Endodermal cell (in vitro differentiated cells): Measurements from ENCODE around the gene PTN. TPM values are rescaled to one million over a fixed set of nuclear protein-coding genes. Genes with fewer than 3 reads are reported as not detected.

Source experiments
- DNase-seq: peaks from one replicate; pipeline ENCODE4 v3.0.0-alpha.2; 2017
- H3K27ac ChIP-seq: 2 replicates; pipeline ENCODE4 v1.5.1; 2013; ENCODE audit warnings: mild to moderate bottlenecking, low read depth, low read length, moderate library complexity
- H3K27me3 ChIP-seq: 2 replicates; pipeline ENCODE4 v1.6.1; 2013; ENCODE audit warnings: mild to moderate bottlenecking, low read length, moderate library complexity; ENCODE audit not compliant: insufficient read depth, control insufficient read depth, poor library complexity, severe bottlenecking
- H3K36me3 ChIP-seq: 2 replicates; pipeline ENCODE4 v1.7.0; 2013; ENCODE audit warnings: mild to moderate bottlenecking, low read length, moderate library complexity; ENCODE audit not compliant: control insufficient read depth, insufficient read depth
- H3K4me1 ChIP-seq: one replicate; pipeline ENCODE4 v1.7.0; 2013; ENCODE audit warnings: low read length; ENCODE audit not compliant: control insufficient read depth, insufficient read depth
- H3K4me3 ChIP-seq: 2 replicates; pipeline ENCODE4 v1.5.1; 2013; ENCODE audit warnings: mild to moderate bottlenecking, low read length, moderate library complexity
- H3K9ac ChIP-seq: 2 replicates; pipeline ENCODE4 v1.6.1; 2013; ENCODE audit warnings: mild to moderate bottlenecking, low read length, moderate library complexity; ENCODE audit not compliant: poor library complexity, severe bottlenecking; ENCODE audit errors: extremely low read depth
- H3K9me3 ChIP-seq: 2 replicates; pipeline ENCODE4 v1.6.1; 2013; ENCODE audit warnings: mild to moderate bottlenecking, low read length, moderate library complexity; ENCODE audit not compliant: control insufficient read depth
- H3K27ac Mint-ChIP-seq: 2 replicates; pipeline ENCODE4 v1.8.0; 2020; ENCODE audit warnings: mixed read lengths
- H3K27me3 Mint-ChIP-seq: 2 replicates; pipeline ENCODE4 v1.8.0; 2021; ENCODE audit warnings: mild to moderate bottlenecking, mixed read lengths; ENCODE audit not compliant: insufficient read depth
- H3K36me3 Mint-ChIP-seq: 2 replicates; pipeline ENCODE4 v1.8.0; 2020; ENCODE audit warnings: low read depth, mixed read lengths
- H3K4me1 Mint-ChIP-seq: 2 replicates; pipeline ENCODE4 v1.8.0; 2020; ENCODE audit warnings: mixed read lengths
- H3K4me3 Mint-ChIP-seq: 2 replicates; pipeline ENCODE4 v1.8.0; 2020; ENCODE audit warnings: mild to moderate bottlenecking, moderate library complexity, mixed read lengths
- H3K9me3 Mint-ChIP-seq: 2 replicates; pipeline ENCODE4 v1.8.0; 2020; ENCODE audit warnings: mild to moderate bottlenecking, mixed read lengths
- CTCF ChIP-seq: fragments of 200-600 bp; sonication (generic); conservative IDR thresholded peaks from 2 replicates; pipeline ENCODE4 v1.5.0; 2021; ENCODE audit warnings: antibody characterized with exemption, mild to moderate bottlenecking
- WGBS, 2 experiments: methylation state at CpG; one replicate each; pipeline versions ENCODE4 v1.1.5 to v1.1.7; 2013; ENCODE audit warnings: missing lambda C conversion rate in 2 of 2, mixed read lengths in 1 of 2; ENCODE audit not compliant: insufficient coverage in 1 of 2, insufficient read length in 1 of 2; 5-methylcytosine and 5-hydroxymethylcytosine counted together
- total RNA-seq, 2 donors: library from RNA; stranded (reverse); fragmentation: NEBNext Ultra II Directional in 1 of 2; extraction: Animal tissue kit (Norgen Biotek cat#: 25700) in 1 of 2; gene quantifications; 2 replicates in 1 of 2; 3 replicates in 1 of 2; pipeline ENCODE4 v1.2.1, GENCODE V29; 2021

PTN gene
- total RNA-seq, 2 donors from 2014 or later, result 4.8 to 5.6 TPM

- Mint-ChIP-seq H3K27ac (no peak overlapping the region), H3K36me3 (no peaks in the 10 kb centered on the region), H3K9me3 (peaks cover 16% of the 10 kb centered on the region), H3K4me1 (no peaks in the 10 kb centered on the region), H3K27me3 (no peaks in the 10 kb centered on the region), H3K4me3 (no peak overlapping the region)
- no peak overlapping the region for H3K27ac ChIP-seq
- no peaks in the 10 kb centered on the region for H3K4me1 ChIP-seq
- H3K9ac ChIP-seq, result no peak overlapping the region
- H3K36me3 ChIP-seq, result no peaks in the 10 kb centered on the region
- TF ChIP-seq CTCF, result no peak
- DNase-seq, result no peak
- H3K4me3 ChIP-seq, result no peak overlapping the region
- H3K9me3 ChIP-seq, result peaks cover 5% of the 10 kb centered on the region
- WGBS, 2 experiments, result 88 to 91% methylated on average over 4 of the region's 4 CpGs
- H3K27me3 ChIP-seq, result no peaks in the 10 kb centered on the region
Measured at GRCh38 chr7:137204246-137204645, 139.3 kb downstream of the PTN start.

DNA sequence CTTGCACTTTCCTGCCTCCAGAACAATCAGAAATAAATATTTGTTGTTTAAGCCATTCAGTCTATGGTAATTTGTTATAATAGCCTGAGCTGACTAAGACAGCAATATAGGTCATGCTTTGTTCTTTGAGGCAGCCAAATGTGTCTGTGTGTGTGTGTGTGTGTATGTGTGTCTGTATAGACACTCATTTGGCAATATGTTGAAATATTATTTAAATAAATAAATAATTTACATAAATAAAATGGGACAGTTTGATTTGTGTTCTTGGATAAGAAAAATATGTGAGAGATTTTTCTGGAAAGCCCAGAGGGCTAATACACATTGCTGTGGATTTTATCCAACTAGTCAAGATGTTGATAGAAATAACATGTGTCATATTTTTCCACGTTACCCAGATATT, 140.2 kb downstream of the PTN start:
- Histone ChIP-seq H3K9ac (no peak overlapping the region), H3K9me3 (peaks cover 5% of the 10 kb centered on the region), H3K27ac (no peak overlapping the region), H3K27me3 (no peaks in the 10 kb centered on the region), H3K4me3 (no peak overlapping the region), H3K36me3 (no peaks in the 10 kb centered on the region), H3K4me1 (no peaks in the 10 kb centered on the region)
- H3K27me3 Mint-ChIP-seq, result no peaks in the 10 kb centered on the region
- no peak for DNase-seq
- H3K36me3 Mint-ChIP-seq, result no peaks in the 10 kb centered on the region
- WGBS, 2 experiments, result 88% methylated on average over 1 of the region's 1 CpG; no CpG with 5 or more reads in 1 of the 2 experiments
- no peak for TF ChIP-seq CTCF
- peaks cover 16% of the 10 kb centered on the region for H3K9me3 Mint-ChIP-seq
- H3K4me1 Mint-ChIP-seq, result no peaks in the 10 kb centered on the region
- H3K4me3 Mint-ChIP-seq, result no peak overlapping the region
- no peak overlapping the region for H3K27ac Mint-ChIP-seq

GRCh38 chr7:137196648-137197047, 146.9 kb downstream of the PTN start:
- H3K4me1 ChIP-seq, result no peaks in the 10 kb centered on the region
- H3K4me3 ChIP-seq, result no peak overlapping the region
- DNase-seq, result no peak
- no peaks in the 10 kb centered on the region for H3K36me3 ChIP-seq
- no peak overlapping the region for H3K27ac Mint-ChIP-seq
- no peaks in the 10 kb centered on the region for H3K4me1 Mint-ChIP-seq
- no peaks in the 10 kb centered on the region for H3K27me3 ChIP-seq
- H3K27me3 Mint-ChIP-seq, result no peaks in the 10 kb centered on the region
- no peaks in the 10 kb centered on the region for H3K36me3 Mint-ChIP-seq
- H3K4me3 Mint-ChIP-seq, result no peak overlapping the region
- 91% methylated on average over 1 of the region's 1 CpG; no CpG with 5 or more reads in 1 of the 2 experiments for WGBS, 2 experiments
- no peak overlapping the region for H3K27ac ChIP-seq
- no peaks in the 10 kb centered on the region for H3K9me3 ChIP-seq
- TF ChIP-seq CTCF, result no peak
- H3K9me3 Mint-ChIP-seq, result no peaks in the 10 kb centered on the region
- no peak overlapping the region for H3K9ac ChIP-seq
